ENCODE measurements around the gene IL34.

The IL34 gene

GRCh38 chr16:70701036-70701435, 54.7 kb downstream of the IL34 start:
- DNase-seq (ENCODE audit: low read depth, low spot score): no peak

GRCh38 chr16:70701596-70701995, 55.2 kb downstream of the IL34 start:
- no peak for DNase-seq (ENCODE audit: low read depth, low spot score)

- no peak for DNase-seq (ENCODE audit: low read depth, low spot score)
Observed at GRCh38 chr16:70701998-70702397, 55.6 kb downstream of the IL34 start.

GRCh38 chr16:70702624-70703023, 56.3 kb downstream of the IL34 start:
- DNase-seq (ENCODE audit: low read depth, low spot score): no peak

DNA sequence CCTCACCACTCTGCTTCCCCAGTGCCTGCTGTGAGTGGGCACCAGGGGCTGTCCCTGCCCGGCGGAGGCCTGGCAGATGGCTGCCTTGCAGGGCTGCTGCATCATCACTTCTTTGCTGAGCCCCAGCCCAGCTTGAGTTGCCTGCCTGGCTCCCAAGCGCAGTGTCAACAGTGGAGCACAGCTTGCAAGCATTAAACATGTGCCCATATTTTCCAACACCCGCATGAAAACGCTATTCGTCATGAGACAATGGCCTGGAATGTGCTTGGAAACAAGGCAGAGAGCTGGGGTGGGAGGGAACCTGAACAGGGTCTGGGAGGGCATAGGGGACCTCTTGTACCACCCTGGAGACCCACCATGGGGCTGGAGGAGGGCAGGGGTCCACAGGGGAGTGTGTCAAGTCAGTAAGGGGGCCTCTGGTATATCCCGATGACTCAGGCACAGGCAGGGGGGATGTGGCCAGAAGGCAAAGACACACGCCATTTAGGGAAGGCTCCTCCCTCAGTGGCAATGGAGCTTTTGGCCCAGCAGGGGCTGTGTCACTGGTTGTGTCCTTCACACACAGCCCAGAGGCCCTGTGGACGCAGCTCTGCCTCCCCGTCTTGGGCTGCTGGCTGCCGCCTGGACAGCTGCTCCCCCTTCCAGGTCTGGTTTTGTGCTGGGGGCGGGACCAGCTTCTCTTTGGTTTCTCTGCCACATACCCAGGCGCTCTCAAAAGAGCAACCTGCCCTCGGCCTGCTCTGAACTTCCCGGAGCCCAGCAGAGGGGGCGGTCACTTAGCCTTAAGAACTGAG, 56.9 kb downstream of the IL34 start:
- no peak for DNase-seq (ENCODE audit: low read depth, low spot score)

- no peak for DNase-seq (ENCODE audit: low read depth, low spot score)
Observed at GRCh38 chr16:70703835-70704381, 57.5 kb downstream of the IL34 start.

- no peak for DNase-seq (ENCODE audit: low read depth, low spot score)
Observed at GRCh38 chr16:70704586-70704985, 58.2 kb downstream of the IL34 start.

DNA sequence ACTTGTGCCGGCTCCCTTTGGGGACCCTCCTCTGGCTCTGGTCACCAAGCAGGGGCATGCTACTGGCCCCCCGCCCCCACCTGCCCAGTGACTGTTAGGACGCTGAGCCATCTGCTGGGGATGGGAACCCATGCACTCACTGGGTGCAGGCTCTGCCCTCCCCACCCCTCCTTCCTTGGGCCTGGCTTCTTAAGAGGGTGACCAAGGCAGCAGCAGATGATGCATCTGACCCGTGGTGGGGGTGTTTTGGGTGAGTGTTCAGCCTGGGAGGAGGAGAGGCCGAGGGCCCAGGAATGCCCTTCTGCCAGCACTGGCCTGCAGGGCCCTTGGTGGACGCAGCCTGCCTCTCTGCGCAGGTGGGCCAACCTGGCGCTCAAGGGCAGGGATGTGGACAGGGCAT, 58.7 kb downstream of the IL34 start:
- DNase-seq (ENCODE audit: low read depth, low spot score): no peak

DNA sequence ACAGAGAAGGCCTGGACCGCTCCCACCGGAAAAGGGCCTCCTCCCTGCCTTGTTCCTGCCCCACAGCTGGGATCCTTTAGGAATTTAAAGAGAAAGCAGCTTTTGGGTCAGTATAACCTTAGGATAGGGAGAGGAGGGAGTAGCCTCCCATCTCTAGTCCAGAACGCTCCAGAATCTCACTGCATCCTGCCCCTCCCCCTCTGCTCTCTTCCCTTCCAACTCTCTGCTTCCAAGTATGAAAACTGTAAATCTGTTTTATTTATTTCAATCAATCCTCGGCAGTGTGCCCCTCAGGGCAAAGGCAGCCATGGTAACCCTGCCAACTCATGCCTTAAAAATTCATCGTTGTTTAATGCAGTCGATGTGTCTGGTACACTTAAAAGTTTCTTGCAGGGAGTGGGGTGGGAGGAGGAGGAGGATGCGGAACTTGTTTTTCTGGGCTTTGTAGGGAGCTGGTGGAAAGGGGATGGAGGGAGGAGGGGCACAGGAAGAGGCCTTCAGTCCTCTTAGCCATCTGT, 60.6 kb downstream of the IL34 start:
- DNase-seq (ENCODE audit: low read depth, low spot score): no peak

GRCh38 chr16:70708366-70709246, 62.2 kb downstream of the IL34 start:
- DNase-seq (ENCODE audit: low read depth, low spot score): no peak

DNA sequence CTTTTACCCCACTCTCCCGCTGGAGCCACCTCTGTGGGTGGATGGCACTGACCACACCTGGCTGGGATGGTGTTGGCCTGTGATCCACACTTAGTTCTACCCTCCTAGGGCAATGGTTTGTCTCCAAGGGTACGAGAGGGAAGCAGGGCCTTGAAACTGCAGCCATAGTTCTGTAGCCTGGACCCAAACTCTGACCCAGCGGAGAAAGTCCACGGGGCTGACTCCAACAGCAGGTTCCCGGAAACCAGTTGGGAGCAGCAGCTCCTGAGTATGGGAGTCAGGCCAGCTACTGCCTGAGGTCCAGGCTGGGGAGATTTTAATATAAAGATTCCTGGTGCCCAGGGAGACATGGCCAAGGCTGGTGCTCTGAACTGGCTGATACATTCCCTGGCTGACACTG, 63.1 kb downstream of the IL34 start:
- no peak for DNase-seq (ENCODE audit: low read depth, low spot score)

DNA sequence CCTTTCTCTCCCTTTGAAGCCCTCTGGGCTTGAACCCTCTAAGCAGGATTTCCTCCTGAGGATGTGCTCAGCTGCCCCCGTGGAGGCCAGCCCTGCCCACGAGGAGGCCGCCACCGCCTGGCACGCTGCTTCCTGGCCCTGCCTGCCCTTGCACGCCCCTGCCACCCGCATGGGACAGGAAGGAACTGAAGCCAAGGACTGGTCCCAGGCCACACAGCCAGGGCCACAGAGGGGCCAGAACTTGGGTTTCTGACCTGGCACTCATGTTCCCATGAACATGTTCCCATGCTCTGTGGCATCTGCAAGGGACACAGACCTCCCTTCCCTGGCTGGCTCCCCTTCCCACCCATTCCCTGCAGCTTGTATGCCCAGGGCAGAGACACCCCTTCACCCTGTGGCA, 63.6 kb downstream of the IL34 start:
- DNase-seq (ENCODE audit: low read depth, low spot score): no peak
